Neural cell (in vitro differentiated cells): ENCODE measurements around the gene IMPA2.

Experiments
- EZH2 ChIP-seq: fragments of 200-600, 300-800 bp; shearing (Covaris generic), sonication (generic); IDR thresholded peaks from 2 replicates; pipeline ENCODE4 v1.6.1; 2014; ENCODE audit warnings: antibody characterized with exemption, low read length, borderline replicate concordance, mild to moderate bottlenecking; ENCODE audit not compliant: insufficient read depth, poor library complexity, severe bottlenecking
- MXI1 ChIP-seq: fragments of 450-650 bp; conservative IDR thresholded peaks from 2 replicates; pipeline ENCODE4 v1.6.1; 2014; ENCODE audit warnings: antibody characterized with exemption, mild to moderate bottlenecking; ENCODE audit not compliant: poor library complexity, severe bottlenecking
- POLR2AphosphoS5 ChIP-seq: IDR thresholded peaks from 2 replicates; pipeline ENCODE4 v1.6.1; 2012
- REST ChIP-seq: IDR thresholded peaks from 2 replicates; pipeline ENCODE4 v1.6.1; 2012; ENCODE audit warnings: borderline replicate concordance
- TF ChIP-seq, protein P1 (sequence below): fragments of 450-650 bp; IDR thresholded peaks from 2 replicates; pipeline ENCODE4 v1.5.1; 2014; ENCODE audit warnings: antibody characterized with exemption, mild to moderate bottlenecking, moderate library complexity; ENCODE audit not compliant: poor library complexity, severe bottlenecking

DNA sequence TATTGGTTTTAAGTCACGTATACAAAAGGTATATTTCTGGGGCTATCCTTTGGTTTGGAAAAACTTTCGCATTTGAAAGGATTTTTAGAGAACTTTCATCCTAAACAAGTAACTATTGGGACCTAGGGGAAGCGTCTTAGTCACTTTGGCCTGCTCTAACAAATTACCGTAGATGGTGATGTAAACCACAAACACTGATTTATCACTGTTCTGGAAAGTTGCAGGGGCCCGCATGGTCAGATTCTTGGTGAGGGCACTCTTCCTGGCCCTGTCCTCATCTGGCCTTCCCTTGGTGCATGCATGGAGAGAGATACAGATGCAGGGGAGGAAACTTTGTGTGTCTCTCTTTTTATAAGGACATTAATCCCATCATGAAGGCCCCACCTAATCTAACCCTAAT is 63.3 kb downstream of the IMPA2 start:
- TF ChIP-seq, protein P1, sequence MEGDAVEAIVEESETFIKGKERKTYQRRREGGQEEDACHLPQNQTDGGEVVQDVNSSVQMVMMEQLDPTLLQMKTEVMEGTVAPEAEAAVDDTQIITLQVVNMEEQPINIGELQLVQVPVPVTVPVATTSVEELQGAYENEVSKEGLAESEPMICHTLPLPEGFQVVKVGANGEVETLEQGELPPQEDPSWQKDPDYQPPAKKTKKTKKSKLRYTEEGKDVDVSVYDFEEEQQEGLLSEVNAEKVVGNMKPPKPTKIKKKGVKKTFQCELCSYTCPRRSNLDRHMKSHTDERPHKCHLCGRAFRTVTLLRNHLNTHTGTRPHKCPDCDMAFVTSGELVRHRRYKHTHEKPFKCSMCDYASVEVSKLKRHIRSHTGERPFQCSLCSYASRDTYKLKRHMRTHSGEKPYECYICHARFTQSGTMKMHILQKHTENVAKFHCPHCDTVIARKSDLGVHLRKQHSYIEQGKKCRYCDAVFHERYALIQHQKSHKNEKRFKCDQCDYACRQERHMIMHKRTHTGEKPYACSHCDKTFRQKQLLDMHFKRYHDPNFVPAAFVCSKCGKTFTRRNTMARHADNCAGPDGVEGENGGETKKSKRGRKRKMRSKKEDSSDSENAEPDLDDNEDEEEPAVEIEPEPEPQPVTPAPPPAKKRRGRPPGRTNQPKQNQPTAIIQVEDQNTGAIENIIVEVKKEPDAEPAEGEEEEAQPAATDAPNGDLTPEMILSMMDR = no peak
- TF ChIP-seq MXI1 = no peak
- TF ChIP-seq POLR2AphosphoS5 = no peak
- TF ChIP-seq EZH2 = no peak
- TF ChIP-seq REST = no peak
